GM23248 (cell line): ENCODE results near the gene FARS2. TPM values are rescaled to one million over a fixed set of nuclear protein-coding genes. Genes with fewer than 3 reads are reported as not detected.
A peak's percentile ranks its signal among the peaks of the same experiment; 100 is the strongest.

ENCODE experiments used
- DNase-seq: peaks from one replicate; pipeline ENCODE4 v3.0.0-alpha.2; 2015
- H2AFZ ChIP-seq: fragments of 200-600 bp; sonication (generic); 2 replicates; pipeline ENCODE4 v1.6.1; 2016; ENCODE audit warnings: antibody characterized with exemption
- H3F3A ChIP-seq: fragments of 200-600 bp; sonication (generic); 2 replicates; pipeline ENCODE4 v1.6.1; 2016; ENCODE audit warnings: mild to moderate bottlenecking, antibody characterized with exemption, mixed run types; ENCODE audit not compliant: insufficient read depth
- H3K27ac ChIP-seq: fragments of 200-600 bp; sonication (generic); 2 replicates; pipeline ENCODE4 v1.5.1; 2016; ENCODE audit warnings: mild to moderate bottlenecking
- H3K27me3 ChIP-seq: fragments of 200-600 bp; sonication (generic); replicated peaks from 2 replicates; pipeline ENCODE4 v1.6.1; 2016; ENCODE audit warnings: mild to moderate bottlenecking; ENCODE audit not compliant: insufficient read depth
- H3K36me3 ChIP-seq: fragments of 200-600 bp; sonication (generic); 2 replicates; pipeline ENCODE4 v1.6.1; 2016; ENCODE audit warnings: low read depth, mild to moderate bottlenecking
- H3K4me1 ChIP-seq: fragments of 200-600 bp; sonication (generic); 2 replicates; pipeline ENCODE4 v1.6.1; 2016; ENCODE audit warnings: mild to moderate bottlenecking; ENCODE audit not compliant: insufficient read depth
- H3K4me2 ChIP-seq: fragments of 200-600 bp; sonication (generic); one replicate; pipeline ENCODE4 v1.6.1; 2016; ENCODE audit warnings: mild to moderate bottlenecking; ENCODE audit not compliant: unreplicated experiment
- H3K4me3 ChIP-seq: fragments of 200-600 bp; sonication (generic); 2 replicates; pipeline ENCODE4 v1.5.1; 2016; ENCODE audit warnings: mild to moderate bottlenecking
- H3K79me2 ChIP-seq: fragments of 200-600 bp; sonication (generic); 2 replicates; pipeline ENCODE4 v1.6.1; 2016; ENCODE audit warnings: mild to moderate bottlenecking; ENCODE audit not compliant: insufficient read depth
- H3K9ac ChIP-seq: fragments of 200-600 bp; sonication (generic); 2 replicates; pipeline ENCODE4 v1.6.1; 2016; ENCODE audit warnings: mild to moderate bottlenecking
- H3K9me2 ChIP-seq: fragments of 200-600 bp; sonication (generic); 2 replicates; pipeline ENCODE4 v1.6.1; 2016; ENCODE audit warnings: mixed run types, mild to moderate bottlenecking, moderate library complexity; ENCODE audit not compliant: insufficient read depth
- H3K9me3 ChIP-seq: fragments of 200-600 bp; sonication (generic); one replicate; pipeline ENCODE4 v1.6.1; 2017; ENCODE audit warnings: low read depth
- H4K20me1 ChIP-seq: fragments of 200-600 bp; sonication (generic); 2 replicates; pipeline ENCODE4 v1.6.0; 2016; ENCODE audit not compliant: insufficient read depth
- EZH2 ChIP-seq: fragments of 200-600 bp; sonication (generic); IDR thresholded peaks from 2 replicates; pipeline ENCODE4 v1.6.1; 2018; ENCODE audit warnings: antibody characterized with exemption, mild to moderate bottlenecking; ENCODE audit not compliant: insufficient read depth, poor library complexity, severe bottlenecking
- EZH2phosphoT487 ChIP-seq: fragments of 200-600 bp; sonication (generic); IDR thresholded peaks from 2 replicates; pipeline ENCODE4 v1.6.1; 2018; ENCODE audit warnings: antibody characterized with exemption, moderate library complexity, mild to moderate bottlenecking, low read depth; ENCODE audit not compliant: insufficient read depth
- WGBS, 2 experiments: methylation state at CpG; one replicate each; pipeline ENCODE4 v1.1.6; 2015 to 2017; ENCODE audit warnings: low lambda C conversion rate in 2 of 2, low coverage in 1 of 2; ENCODE audit errors: missing lambda C conversion rate in 2 of 2; 5-methylcytosine and 5-hydroxymethylcytosine counted together
- in situ Hi-C: fragments of 300-500 bp; cut with MboI; formaldehyde crosslinking; loops from 2 replicates; pipeline ENCODE4 v1.15.0; 2020
- polyA plus RNA-seq: library from polyadenylated mRNA; unstranded; fragments of >200 nt; fragmentation: Nextera tagmentation; extraction: Ambion mirVana; gene quantifications from 2 replicates; pipeline ENCODE4 v1.2.1, GENCODE V29; 2016
- total RNA-seq: library from RNA; depleted of rRNA; stranded (reverse); fragments of >200 nt; shearing (Covaris generic); gene quantifications from 2 replicates; pipeline ENCODE4 v1.2.3, GENCODE V29; 2014

The FARS2 gene
- total and polyA plus RNA-seq, 2 experiments from 2014 or later, result 15.1 to 16.5 TPM

- no peak overlapping the region for H2AFZ ChIP-seq
- no peak for TF ChIP-seq EZH2phosphoT487
- TF ChIP-seq EZH2, result no peak
- WGBS, 2 experiments, result 91 to 94% methylated on average over 6 of the region's 6 CpGs
- H3K9ac ChIP-seq, result no peak overlapping the region
- no peaks in the 10 kb centered on the region for H4K20me1 ChIP-seq
- H3K4me1 ChIP-seq, result peaks cover 8% of the 10 kb centered on the region
- H3K4me2 ChIP-seq, result no peak overlapping the region
- peaks cover 34% of the 10 kb centered on the region for H3K79me2 ChIP-seq
- DNase-seq, result no peak
- no peaks in the 10 kb centered on the region for H3K9me3 ChIP-seq
- H3K9me2 ChIP-seq, result no peaks in the 10 kb centered on the region
- no peaks in the 10 kb centered on the region for H3K36me3 ChIP-seq
- in situ Hi-C loops, result no loop called here
- no peak overlapping the region for H3K27ac ChIP-seq
- H3F3A ChIP-seq, result no peaks in the 10 kb centered on the region
- no peak overlapping the region for H3K4me3 ChIP-seq
- H3K27me3 ChIP-seq, result no peaks in the 10 kb centered on the region
These were observed 23.8 kb downstream of the FARS2 start for GRCh38 chr6:5285081-5285480.

GRCh38 chr6:5285526-5285925 is 24.2 kb downstream of the FARS2 start:
- TF ChIP-seq EZH2 (no peak), EZH2phosphoT487 (no peak)
- H3K4me3 ChIP-seq, result no peak overlapping the region
- 96 to 98% methylated on average over 5 of the region's 5 CpGs for WGBS, 2 experiments
- H3K79me2 ChIP-seq, result peaks cover 37% of the 10 kb centered on the region
- H4K20me1 ChIP-seq, result no peaks in the 10 kb centered on the region
- no peak overlapping the region for H3K9ac ChIP-seq
- no peak for DNase-seq
- H3K9me3 ChIP-seq, result no peaks in the 10 kb centered on the region
- no peaks in the 10 kb centered on the region for H3K36me3 ChIP-seq
- no peak overlapping the region for H2AFZ ChIP-seq
- H3K27me3 ChIP-seq, result no peaks in the 10 kb centered on the region
- H3F3A ChIP-seq, result no peaks in the 10 kb centered on the region
- H3K4me2 ChIP-seq, result no peak overlapping the region
- H3K4me1 ChIP-seq, result peaks cover 8% of the 10 kb centered on the region
- in situ Hi-C loops, result no loop called here
- H3K9me2 ChIP-seq, result no peaks in the 10 kb centered on the region
- H3K27ac ChIP-seq, result no peak overlapping the region

- Histone ChIP-seq H3K9me2 (no peaks in the 10 kb centered on the region), H3K4me2 (no peak overlapping the region), H3K9me3 (no peaks in the 10 kb centered on the region), H2AFZ (no peak overlapping the region), H4K20me1 (no peaks in the 10 kb centered on the region), H3F3A (no peaks in the 10 kb centered on the region), H3K27me3 (no peaks in the 10 kb centered on the region), H3K4me3 (no peak overlapping the region), H3K79me2 (peaks cover 43% of the 10 kb centered on the region), H3K27ac (no peak overlapping the region), H3K4me1 (peaks cover 8% of the 10 kb centered on the region), H3K9ac (no peak overlapping the region), H3K36me3 (no peaks in the 10 kb centered on the region)
- WGBS, 2 experiments, result 93 to 96% methylated on average over 7 of the region's 7 CpGs
- in situ Hi-C loops, result no loop called here
- no peak for TF ChIP-seq EZH2
- TF ChIP-seq EZH2phosphoT487, result no peak
- no peak for DNase-seq
These were observed 25.5 kb downstream of the FARS2 start for GRCh38 chr6:5286780-5287179.

DNA sequence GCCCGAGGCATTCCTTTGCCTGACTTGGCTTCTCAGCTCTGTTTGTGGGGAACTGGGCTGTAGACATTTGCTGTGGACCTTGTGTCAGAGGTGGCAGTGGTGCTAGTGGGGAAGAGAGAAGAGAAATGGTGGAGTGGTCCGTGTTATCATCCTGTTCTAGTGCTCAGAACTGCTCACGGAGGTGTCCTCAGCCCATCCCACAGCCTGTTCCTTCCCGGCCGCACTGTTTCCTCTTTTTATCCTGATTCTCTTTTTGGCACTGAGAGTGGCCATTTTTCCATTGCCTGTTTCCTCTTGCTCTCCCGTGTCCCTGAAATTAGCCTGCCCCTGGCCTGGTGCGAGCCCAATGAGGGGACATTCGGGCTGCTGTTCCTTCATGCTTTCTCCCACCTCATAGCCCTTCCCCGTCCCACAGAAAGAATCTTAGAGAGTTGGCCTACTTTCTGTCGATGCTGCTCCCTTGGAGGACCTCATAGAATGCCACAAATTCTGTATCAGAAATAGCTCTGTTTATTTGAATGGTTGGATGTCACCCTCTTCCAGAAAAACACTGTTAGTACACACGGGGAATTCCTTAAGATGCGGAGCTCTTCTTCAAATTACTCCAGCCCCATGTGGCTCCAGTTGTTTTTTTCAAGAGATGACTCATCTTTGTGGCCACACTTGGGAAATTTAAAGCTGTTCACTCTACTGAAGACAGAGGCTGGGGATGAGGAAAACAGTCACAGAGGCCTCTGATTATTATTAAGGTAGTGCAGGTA is 26.1 kb downstream of the FARS2 start:
- Histone ChIP-seq H3K36me3 (no peaks in the 10 kb centered on the region), H3K4me3 (no peak overlapping the region), H3K9ac (no peak overlapping the region), H4K20me1 (no peaks in the 10 kb centered on the region), H3K9me3 (no peaks in the 10 kb centered on the region), H3F3A (no peaks in the 10 kb centered on the region), H3K4me1 (peaks cover 8% of the 10 kb centered on the region), H3K27ac (0 out of 2 replicates have a peak overlapping the region, but pooled peaks have one; percentile 4), H3K4me2 (peak overlapping the region; percentile 34), H3K27me3 (no peaks in the 10 kb centered on the region), H3K79me2 (peaks cover 45% of the 10 kb centered on the region), H3K9me2 (no peaks in the 10 kb centered on the region), H2AFZ (no peak overlapping the region)
- in situ Hi-C loops, result no loop called here
- DNase-seq, result peak; percentile 81
- 61 to 65% methylated on average over 12 of the region's 12 CpGs for WGBS, 2 experiments
- TF ChIP-seq EZH2phosphoT487 (no peak), EZH2 (no peak)
